UCSD-AML1 (cell line): ENCODE data around the gene INTS7.
"Not testable (repeated sequence)": the region's sequence is repeated elsewhere in the genome, so short reads cannot be mapped to it uniquely, and the experiment has no call there.

Experiments used
- DNase-seq: peaks from one replicate; lab custom pipeline; 2025; ENCODE audit not compliant: unreplicated experiment; lab: John Stamatoyannopoulos, UW

The INTS7 gene

DNA sequence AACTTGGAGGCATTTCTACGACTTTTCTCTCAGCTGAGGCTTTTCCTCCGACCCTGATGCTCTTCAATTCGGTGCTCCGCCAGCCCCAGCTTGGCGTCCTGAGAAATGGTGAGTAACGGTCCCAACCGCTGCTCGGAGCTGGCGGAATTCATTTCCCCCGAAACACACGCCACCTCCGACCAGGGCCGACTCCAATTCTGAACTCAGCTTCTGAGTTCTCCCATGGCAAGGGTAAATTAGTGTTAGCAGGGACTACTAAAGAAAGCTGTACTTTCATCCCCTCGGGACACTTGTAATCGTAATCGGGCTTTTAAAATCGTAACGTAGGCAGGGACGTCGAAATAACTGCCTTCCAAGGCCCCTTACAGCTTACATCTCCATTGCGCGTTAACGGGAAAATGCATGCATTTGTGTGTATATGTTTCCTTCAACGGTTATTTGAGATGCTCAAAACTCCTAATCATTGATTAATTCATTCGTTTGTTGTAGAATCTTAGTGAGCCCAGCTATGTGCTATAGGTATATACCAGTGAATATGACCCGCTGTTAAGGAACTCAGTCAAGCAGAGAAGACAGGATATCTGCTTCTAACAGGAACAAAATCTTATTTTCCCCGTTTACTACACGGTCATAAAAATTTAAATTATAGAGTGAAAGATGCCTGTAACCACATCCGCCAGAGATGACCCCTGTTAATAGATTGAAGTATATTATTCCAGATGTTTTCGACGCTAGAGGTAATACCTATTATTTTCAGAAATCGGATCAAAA lies 663 bp upstream of the INTS7 start:
- DNase-seq = no peak

DNA sequence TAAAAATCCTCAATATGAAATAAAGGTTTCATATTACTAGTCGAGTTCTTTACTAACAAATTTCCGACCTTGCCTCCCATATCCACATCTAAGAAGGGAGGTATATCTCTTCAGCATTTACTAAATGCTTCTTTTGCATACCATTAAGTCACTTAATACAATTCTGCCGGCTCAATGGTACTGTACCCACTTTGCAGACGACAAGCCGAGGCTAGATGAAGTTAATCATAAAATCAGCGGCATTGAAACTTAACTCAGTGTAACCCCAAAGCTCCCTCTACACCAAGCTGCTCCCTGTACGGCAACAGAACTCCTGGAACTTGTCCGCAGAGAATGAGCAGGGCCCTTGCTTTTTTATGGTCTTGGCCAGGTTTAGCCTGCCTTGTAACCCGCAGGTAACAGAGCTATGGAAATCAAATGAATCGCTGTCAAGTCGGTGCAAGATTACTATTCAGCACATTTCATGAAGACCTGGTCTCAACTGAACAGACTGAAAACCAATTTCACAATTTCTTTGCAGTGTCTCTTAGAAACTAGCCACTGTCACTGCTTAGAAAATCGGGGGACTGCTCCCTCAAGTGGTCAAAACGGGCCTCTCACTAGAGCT lies 738 bp downstream of the INTS7 start:
- no peak for DNase-seq

DNA sequence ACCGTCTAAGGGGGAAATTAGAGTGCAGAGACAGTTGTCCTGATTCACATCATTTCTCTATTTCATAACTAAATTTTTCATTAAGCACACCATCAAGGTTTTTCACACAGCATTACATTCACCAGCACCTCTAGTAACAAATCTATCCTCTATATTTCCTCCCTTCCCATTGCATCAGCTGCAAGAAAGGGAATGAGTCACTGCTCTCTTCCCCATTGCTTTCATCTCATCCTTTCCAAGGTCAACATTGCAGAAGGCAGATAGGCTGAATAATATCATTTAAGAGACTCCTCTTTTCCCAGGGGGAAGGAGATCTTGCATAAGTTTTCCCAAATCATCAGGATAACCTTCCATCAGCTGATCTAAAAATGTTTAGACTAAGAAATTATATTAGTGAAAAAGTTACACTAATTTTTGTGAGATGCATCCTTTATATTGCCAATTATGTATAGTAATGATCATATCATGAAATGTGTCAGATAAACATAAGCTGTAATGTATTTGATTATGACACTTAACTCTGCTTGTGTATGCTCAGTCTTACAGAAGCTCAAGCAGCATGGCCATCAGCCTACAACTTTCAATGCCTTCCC lies 4.3 kb downstream of the INTS7 start:
- DNase-seq = no peak

DNA sequence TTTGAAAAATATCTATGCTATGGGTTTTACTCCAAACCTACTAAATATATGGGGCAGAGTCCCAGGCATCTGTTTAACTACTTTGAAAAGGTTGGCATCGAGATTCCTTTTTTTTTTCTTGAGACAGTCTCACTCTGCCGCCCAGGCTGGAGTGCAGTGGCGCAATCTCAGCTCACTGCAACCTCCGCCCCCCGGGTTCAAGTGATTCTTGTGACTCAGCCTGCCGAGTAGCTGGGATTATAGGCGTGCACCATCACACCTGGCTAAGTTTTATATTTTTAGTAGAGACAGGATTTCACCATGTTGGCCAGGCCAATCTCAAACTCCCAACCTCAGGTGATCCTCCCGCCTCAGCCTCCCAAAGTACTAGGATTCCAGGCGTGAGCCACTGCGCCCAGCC lies 7.6 kb downstream of the INTS7 start:
- not testable (repeated sequence) for DNase-seq

DNA sequence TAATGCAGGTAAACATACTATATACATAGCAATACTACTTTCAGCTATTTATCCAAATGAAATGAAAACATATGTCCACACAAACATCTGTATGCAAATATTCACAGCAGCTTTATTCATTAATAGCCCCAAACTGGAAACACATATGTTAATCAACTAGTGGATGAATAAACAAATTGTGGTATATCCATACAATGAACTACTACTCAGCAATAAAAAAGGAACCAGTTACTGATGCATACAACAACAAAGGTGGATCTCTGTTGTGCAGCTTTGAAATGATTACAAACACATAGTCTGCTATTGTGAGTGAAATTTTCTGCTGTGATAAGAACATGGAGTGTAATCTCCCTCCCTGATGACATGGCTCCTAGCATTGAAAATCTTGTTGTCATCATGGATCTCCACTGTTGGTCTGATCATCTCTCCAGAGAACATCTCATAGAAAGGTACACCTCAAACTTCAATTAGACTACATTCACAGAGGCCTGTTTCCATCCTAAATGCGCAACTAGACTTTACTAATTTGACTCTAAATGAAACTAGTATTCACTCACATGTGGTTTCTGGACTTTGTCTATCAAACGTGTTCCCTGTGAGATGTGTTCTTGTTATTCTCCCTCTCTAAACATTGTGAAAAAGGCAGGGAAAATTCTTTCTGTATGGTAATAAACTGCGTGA lies 10.7 kb downstream of the INTS7 start:
- no peak for DNase-seq

GRCh38 chr1:212022908-212023307 lies 12.4 kb downstream of the INTS7 start:
- DNase-seq = not testable (repeated sequence)

DNA sequence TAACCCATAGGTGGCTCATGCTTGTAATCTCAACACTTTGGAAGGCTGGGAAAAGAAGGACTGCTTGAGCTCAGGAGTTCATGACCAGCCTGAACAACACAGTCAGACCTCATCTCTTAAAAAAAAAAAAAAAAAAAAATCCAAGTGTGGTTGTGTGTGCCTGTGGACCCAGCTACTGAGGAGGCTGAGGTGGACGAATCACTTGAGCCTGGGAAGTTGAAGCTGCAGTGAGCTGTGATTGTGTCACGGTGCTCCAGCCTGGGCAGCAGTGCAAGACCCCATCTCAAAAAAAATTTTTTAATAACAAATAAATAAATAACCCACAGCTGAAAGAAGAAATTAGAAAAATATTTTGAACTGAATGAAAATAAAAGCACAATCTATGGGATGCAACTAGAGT lies 13.8 kb downstream of the INTS7 start:
- DNase-seq = no peak

DNA sequence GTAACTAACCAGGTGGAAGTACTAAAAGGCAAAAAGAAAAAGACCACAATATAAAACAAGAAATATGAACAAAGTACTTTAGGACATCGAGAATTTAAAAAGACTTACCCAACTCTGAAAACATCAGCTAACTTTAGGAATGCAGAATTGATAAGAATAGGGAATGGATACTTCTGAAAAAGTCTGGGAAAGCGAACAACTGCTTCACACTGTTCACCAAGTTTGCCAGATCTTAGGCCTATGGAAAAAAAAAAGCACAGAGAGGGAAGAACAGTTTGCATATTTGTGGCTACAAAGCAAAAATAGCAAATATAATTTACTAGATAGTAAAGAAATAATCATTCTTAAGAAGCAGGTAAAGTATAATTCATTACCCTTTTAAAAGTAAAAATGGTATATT lies 14.4 kb downstream of the INTS7 start:
- no peak for DNase-seq

- no peak for DNase-seq
Measured at GRCh38 chr1:212013672-212014071, 21.7 kb downstream of the INTS7 start.

GRCh38 chr1:212012034-212012740 lies 23.2 kb downstream of the INTS7 start:
- DNase-seq = peak; percentile 51

- no peak for DNase-seq
Measured at GRCh38 chr1:212010004-212010403, 25.4 kb downstream of the INTS7 start.

GRCh38 chr1:212009561-212009960 lies 25.8 kb downstream of the INTS7 start:
- DNase-seq = no peak

GRCh38 chr1:212007886-212008285 lies 27.5 kb downstream of the INTS7 start:
- no peak for DNase-seq

DNA sequence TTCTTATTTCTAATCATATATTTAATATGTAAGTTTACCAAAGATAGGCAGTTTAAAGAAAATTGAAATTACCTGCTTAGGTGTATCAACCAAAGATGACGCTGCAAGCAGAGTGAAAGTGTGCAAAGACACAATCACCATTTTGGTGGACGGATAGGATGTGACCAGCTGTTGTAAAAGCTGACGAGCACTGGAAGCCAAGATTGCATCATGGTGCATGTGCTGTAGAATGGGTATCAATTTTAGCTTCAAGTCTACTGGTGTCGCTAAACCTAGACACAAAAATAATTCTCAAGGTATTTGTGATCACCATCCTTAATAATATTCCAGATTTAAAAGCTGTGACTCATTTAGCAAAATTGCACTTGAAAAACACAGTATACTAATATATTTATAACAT lies 28.2 kb downstream of the INTS7 start:
- DNase-seq = no peak

- no peak for DNase-seq
Measured at GRCh38 chr1:212004895-212005608, 30.3 kb downstream of the INTS7 start.

- no peak for DNase-seq
Measured at GRCh38 chr1:212002536-212002935, 32.8 kb downstream of the INTS7 start.

GRCh38 chr1:211997426-211997825 lies 37.9 kb downstream of the INTS7 start:
- DNase-seq = not testable (repeated sequence)

GRCh38 chr1:211991695-211992094 lies 43.7 kb downstream of the INTS7 start:
- DNase-seq = no peak

- DNase-seq = no peak
Measured at GRCh38 chr1:211986628-211987254, 48.6 kb downstream of the INTS7 start.
